Stomach smooth muscle (tissue), 2 donors: ENCODE results near the gene AHNAK2.

Source experiments
- H3K27ac ChIP-seq: one replicate; pipeline ENCODE4 v1.7.0; 2013; ENCODE audit warnings: mild to moderate bottlenecking, low read length, inconsistent platforms
- H3K27me3 ChIP-seq, 2 donors: one replicate each; pipeline ENCODE4 v1.7.0; 2013; ENCODE audit warnings: low read length in 2 of 2; ENCODE audit not compliant: insufficient read depth in 2 of 2, control insufficient read depth in 1 of 2
- H3K36me3 ChIP-seq, 2 donors: one replicate each; pipeline ENCODE4 v1.7.0; 2013; ENCODE audit warnings: low read length in 2 of 2; ENCODE audit not compliant: control insufficient read depth in 2 of 2, insufficient read depth in 2 of 2
- H3K4me1 ChIP-seq: one replicate; pipeline ENCODE4 v1.7.0; 2013; ENCODE audit warnings: low read length; ENCODE audit not compliant: control insufficient read depth, insufficient read depth
- H3K4me3 ChIP-seq, 2 donors: one replicate each; pipeline ENCODE4 v1.7.0; 2013; ENCODE audit warnings: low read length in 2 of 2
- H3K9ac ChIP-seq, 2 donors: one replicate each; pipeline ENCODE4 v1.7.0; 2013; ENCODE audit warnings: low read length in 2 of 2, mild to moderate bottlenecking in 1 of 2
- H3K9me3 ChIP-seq, 2 donors: one replicate each; pipeline ENCODE4 v1.7.0; 2013; ENCODE audit warnings: low read length in 2 of 2; ENCODE audit not compliant: control insufficient read depth in 2 of 2
- donor health status: healthy.
- donor health status: Pancreatic carcinoma.

AHNAK2 gene

DNA sequence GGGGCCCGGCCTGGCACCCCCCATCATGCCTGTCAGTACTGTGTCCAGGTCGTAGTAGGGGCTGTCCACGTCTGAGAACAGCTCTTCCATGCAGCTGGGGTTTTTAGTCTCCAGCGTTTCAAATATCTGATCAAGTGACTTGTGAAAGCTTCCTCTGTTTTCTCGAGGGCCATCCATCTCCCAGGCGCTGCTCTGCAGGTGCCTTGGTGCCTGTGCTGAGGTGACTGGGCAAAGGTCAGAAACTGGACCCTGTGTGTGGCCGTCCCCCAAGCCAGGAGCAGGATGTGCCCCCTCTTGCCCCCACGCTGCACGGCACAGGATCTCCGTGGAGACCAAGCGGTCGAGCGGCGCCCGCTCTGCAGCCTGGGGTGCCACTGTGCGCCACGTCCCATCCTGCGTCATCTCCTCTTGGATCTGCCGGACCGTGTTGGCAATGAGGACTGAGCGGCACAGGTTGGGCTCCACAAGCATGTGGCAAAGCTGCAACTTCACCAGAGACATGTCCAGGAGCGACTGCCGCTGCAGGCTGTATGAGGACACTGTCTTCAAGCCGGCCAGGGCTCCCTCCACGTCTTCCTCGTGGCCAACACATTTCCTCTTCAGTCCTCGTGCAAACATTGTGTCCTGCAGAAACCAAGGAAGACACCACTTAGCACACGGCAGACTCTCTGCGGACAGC lies 33.3 kb upstream of the AHNAK2 start:
- H3K9ac ChIP-seq, result peak overlapping the region in 1 of 2 donors; percentile 5
- no peaks in the 10 kb centered on the region for H3K27me3 ChIP-seq
- H3K27ac ChIP-seq, result peak overlapping the region; percentile 75
- peaks cover 37% of the 10 kb centered on the region for H3K4me1 ChIP-seq
- H3K4me3 ChIP-seq, result peak overlapping the region in 1 of 2 donors; percentile 35
- H3K9me3 ChIP-seq, result no peaks in the 10 kb centered on the region
- H3K36me3 ChIP-seq, result peaks cover 3% of the 10 kb centered on the region in 2 donors

DNA sequence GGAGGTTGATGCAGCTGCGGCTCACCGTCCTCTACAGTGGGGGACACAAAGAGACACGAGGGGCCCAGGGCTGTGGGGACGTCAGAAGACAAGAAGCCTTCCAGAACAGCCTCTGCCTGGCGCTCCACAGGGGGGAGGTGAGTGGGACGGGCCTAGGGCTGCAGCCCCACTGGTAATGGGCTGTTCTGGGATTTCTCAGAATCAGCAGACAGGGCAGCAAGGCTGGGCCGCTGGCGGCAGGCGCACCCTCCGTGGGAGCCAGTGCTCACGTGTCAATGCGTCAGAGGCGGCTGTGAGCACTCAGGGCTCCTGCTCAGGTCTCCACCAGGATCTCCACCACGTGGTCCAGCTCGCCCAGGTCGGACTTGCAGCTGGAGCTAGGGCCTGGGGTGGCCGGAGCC lies 32.7 kb upstream of the AHNAK2 start:
- H3K27me3 ChIP-seq, result no peaks in the 10 kb centered on the region
- peak overlapping the region; percentile 75 for H3K27ac ChIP-seq
- no peak overlapping the region for H3K4me3 ChIP-seq
- no peak overlapping the region for H3K9ac ChIP-seq
- H3K9me3 ChIP-seq, result no peaks in the 10 kb centered on the region
- peaks cover 37% of the 10 kb centered on the region for H3K4me1 ChIP-seq
- H3K36me3 ChIP-seq, result peaks cover 3% of the 10 kb centered on the region in 2 donors

DNA sequence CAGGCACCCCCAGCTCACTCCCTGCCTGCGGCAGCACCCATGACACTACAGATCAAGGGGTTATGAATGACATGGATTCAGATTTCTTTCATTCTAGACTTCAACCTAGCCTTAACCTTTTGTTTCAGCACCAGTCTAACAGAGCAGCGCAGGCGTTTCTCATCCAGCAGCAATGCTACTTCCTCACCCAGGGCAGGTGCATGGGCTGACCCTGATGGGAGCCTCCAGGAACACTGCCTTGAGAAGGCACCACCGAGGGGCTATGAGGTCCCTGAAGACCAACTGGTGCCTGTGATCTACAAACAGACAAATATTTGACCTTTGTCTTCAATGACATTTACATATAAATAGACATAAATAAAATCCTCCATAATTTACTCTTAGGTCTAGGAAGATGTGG lies 31.9 kb upstream of the AHNAK2 start:
- Histone ChIP-seq H3K36me3 (peaks cover 3% of the 10 kb centered on the region in 2 donors), H3K9ac (no peak overlapping the region), H3K4me1 (peaks cover 37% of the 10 kb centered on the region), H3K27me3 (no peaks in the 10 kb centered on the region), H3K27ac (peak overlapping the region; percentile 75), H3K9me3 (no peaks in the 10 kb centered on the region), H3K4me3 (no peak overlapping the region)

DNA sequence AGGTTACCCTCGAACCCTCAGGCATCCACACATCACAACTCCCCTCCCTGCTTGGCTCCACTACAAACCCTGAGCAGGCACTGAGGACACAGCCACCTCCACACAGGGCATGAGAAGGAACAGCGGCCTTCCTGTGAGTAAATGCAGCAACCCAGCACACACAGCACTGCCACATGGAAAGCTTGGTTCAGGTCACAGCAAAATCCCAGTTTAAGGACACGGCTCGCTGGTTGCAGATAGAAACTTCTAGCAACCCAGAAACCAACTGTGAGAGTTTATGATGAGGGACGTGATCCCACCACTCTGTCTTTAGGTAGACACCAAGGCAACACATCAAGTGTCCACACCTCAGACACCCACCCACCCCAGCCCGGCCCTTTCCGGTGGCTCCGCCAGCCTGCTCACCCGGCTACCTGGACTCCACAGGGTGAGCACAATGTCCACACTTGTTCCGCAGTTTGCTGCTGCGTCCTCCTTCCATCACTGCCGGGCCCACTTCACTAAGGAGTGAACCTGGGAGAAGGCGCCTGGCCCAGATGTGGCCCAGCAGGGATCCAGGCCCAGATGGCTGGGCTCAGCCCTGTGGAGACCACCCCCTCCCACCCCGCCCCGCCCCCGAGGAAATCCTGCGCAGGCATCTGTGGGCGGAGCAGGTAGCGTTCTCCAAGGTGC lies 29.6 kb upstream of the AHNAK2 start:
- no peaks in the 10 kb centered on the region for H3K27me3 ChIP-seq

DNA sequence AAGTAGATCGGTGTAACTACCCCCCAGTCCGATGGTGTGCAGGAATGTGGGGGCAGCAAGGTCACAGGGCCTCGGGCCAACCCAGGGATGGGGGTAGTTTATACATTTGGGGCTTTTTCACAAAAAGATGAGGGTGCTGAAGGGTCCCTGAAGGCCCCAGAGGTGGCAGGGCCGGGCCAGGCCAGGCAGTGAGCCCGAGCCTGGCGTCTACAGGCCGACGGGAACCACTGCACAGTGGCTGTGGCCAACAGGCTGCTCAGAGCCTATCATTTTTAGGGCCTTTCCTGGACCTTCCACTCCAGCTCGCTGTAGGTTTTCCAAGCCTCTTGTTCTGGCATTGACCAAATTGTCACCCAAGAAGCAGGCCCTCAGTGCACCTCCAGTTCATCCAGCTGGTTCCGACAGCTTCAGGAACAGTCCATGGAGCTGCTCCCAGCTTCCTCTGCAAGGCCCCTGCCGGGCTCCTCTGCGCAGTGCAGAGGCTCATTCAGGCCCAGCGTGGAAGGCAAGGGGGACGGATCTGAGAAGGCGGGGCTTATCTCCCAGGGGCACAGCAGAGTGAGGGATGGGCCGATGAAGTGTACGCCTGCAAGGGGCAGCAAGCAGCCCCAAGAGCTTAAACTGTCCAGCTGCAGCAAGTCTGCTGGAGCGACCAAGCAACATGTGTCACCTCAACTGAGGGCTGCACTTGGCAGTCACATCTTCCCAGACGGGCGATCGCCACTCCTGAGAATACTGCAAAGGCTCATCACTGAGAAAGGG lies 28.8 kb upstream of the AHNAK2 start:
- Histone ChIP-seq H3K9ac (no peak overlapping the region), H3K36me3 (peaks cover 3% of the 10 kb centered on the region in 2 donors), H3K27me3 (no peaks in the 10 kb centered on the region), H3K4me3 (no peak overlapping the region), H3K27ac (no peak overlapping the region), H3K9me3 (no peaks in the 10 kb centered on the region), H3K4me1 (peaks cover 20% of the 10 kb centered on the region)

More for the DNA sequence above, 29.6 kb upstream of the AHNAK2 start:
- H3K9me3 ChIP-seq, result no peaks in the 10 kb centered on the region
- H3K4me3 ChIP-seq, result no peak overlapping the region
- H3K36me3 ChIP-seq, result peaks cover 3% of the 10 kb centered on the region in 2 donors
- H3K27ac ChIP-seq, result no peak overlapping the region
- H3K9ac ChIP-seq, result no peak overlapping the region
- peaks cover 27% of the 10 kb centered on the region for H3K4me1 ChIP-seq

DNA sequence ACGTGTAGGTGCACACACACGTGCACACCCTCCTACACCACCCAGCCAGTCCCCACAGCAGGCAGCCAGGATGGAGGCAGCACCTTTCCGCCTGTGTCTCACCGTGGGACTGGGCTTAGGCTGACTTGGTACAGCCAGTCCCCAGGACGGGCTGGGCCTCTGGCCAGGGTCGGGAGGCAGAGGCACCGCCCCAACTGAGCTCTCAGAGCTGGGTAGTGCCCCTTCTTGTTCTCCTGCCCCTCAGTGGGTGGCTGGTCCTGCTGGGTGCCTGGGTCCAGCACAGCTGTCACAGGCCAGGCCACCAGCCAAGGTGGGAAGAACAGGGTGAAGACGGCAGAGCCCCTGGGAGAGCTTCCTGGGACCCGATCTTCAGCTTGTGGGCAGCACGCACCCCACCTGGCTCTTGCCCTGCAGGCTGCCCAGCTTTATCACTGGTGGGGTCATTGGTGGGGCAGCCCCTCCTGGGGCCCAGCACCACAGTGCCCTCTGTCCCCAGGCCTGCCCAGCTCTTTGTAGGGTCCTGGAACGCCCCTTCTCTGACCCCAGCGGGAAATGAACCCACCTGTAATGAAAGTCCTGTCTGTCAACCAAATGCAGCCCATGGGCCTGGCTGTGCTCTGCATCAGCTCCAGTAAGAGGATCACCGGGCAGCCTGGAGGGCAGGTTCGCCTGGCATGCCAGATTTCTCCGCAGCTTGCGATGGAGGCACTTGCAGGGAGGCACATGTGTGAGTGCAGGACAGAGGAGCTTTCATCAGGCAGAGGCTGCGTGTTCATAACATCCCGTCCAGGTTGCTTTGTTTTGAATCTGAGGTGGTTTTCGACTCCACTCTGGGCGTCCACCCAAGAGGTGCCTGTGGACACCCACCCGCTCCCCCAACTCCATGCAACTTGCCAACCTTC lies 28.0 kb upstream of the AHNAK2 start:
- no peak overlapping the region for H3K9ac ChIP-seq

DNA sequence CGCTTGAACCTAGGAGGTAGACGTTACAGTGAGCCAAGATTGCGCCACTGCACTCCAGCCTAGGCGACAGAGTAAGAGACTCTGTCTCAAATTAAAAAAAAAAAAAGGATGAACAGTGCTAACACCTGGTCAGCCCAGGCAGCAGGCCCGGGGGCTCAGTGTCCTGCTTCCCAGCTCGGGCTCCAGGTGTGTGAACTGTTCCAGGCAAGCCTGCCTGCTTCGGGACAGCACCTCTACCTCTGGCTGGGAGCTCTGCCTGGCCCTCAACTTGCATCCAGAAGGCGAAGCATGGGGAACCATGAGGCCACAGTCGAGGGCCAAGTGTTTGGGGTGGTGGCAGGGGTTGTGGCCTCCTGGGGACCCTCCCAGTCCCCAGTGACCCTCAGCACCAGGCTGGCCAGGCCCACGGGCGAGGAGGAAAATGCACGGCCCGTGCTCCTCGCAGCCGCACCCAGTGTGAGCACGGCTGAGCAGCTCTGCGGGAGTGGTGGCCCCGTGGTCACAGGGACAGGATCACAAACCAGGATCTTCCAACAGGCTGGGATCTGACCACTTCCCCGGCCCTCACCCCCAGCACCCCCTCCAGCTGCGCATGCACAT lies 27.3 kb upstream of the AHNAK2 start:
- H3K27me3 ChIP-seq, result no peaks in the 10 kb centered on the region
- H3K9ac ChIP-seq, result no peak overlapping the region
- no peaks in the 10 kb centered on the region for H3K9me3 ChIP-seq
- no peak overlapping the region for H3K4me3 ChIP-seq
- peaks cover 5% of the 10 kb centered on the region for H3K4me1 ChIP-seq
- H3K36me3 ChIP-seq, result peaks cover 0 to 3% of the 10 kb centered on the region in 2 donors
- H3K27ac ChIP-seq, result no peak overlapping the region

More for the DNA sequence above, 28.0 kb upstream of the AHNAK2 start:
- no peaks in the 10 kb centered on the region for H3K9me3 ChIP-seq
- H3K27ac ChIP-seq, result no peak overlapping the region
- no peaks in the 10 kb centered on the region for H3K27me3 ChIP-seq
- peaks cover 11% of the 10 kb centered on the region for H3K4me1 ChIP-seq
- no peak overlapping the region for H3K4me3 ChIP-seq
- peaks cover 3% of the 10 kb centered on the region in 2 donors for H3K36me3 ChIP-seq

DNA sequence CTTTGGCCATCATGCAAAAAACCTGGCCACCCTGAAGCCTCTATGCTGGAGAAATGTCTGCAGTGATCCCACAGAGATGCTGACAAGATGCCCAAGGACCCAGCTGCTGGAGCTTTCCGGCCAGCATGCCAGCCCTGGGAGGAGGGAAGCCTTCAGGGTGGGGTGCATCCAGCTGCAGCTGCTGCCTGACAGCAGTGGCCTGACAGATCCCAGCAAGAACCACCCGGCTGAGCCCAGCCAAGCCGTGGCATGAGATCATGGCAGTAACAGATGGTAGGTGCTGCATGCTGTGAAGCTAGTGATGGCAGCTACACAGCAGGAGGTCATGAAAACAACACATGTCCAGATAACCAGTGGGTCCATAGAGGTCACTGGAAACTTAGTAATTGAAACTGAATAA lies 21.2 kb upstream of the AHNAK2 start:
- Histone ChIP-seq H3K27me3 (no peaks in the 10 kb centered on the region), H3K9ac (no peak overlapping the region), H3K9me3 (no peaks in the 10 kb centered on the region), H3K4me1 (no peaks in the 10 kb centered on the region), H3K27ac (no peak overlapping the region), H3K4me3 (no peak overlapping the region), H3K36me3 (peaks cover 4 to 7% of the 10 kb centered on the region in 2 donors)

DNA sequence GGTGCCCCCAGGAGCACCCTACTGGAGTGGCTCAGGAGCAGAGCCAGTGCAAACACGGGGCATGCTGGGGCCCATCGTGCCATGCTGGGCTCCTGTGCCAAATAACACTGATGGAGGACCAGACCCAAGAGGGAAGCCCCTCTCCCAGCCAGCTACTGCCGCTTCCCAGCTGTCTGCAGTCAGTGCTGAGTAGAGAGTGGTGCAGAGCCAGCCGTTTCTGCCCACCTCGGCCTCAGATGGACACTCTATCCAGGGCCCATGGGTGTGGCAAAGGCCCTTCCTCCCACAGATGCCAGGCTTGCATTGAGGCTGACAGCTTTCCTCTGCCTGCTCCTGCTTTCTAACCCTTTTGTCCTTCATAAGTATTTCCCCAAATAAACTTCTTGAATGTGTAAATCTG lies 20.6 kb upstream of the AHNAK2 start:
- H3K36me3 ChIP-seq, result peaks cover 4 to 8% of the 10 kb centered on the region in 2 donors

DNA sequence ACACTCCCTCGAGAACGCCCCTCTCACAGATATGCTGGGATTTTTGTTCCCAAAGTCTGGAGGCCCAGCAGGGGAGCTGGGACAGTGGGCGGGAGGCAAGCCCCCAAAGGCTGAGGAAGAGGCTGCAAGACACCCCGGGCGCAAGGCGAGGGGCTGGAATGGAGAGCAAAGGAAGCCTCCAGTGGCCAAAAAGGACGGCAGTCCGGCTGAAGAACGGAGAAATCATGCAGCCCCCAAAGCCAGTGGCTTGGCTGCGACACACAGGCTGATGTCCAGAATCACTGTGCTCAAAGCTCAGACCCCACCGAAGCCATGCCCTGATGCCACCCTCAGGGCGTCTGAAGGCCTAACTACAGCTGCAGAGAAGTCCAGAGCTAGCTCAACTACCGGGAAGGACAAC lies 18.3 kb upstream of the AHNAK2 start:
- no peaks in the 10 kb centered on the region for H3K4me1 ChIP-seq
- no peak overlapping the region for H3K9ac ChIP-seq
- H3K27me3 ChIP-seq, result no peaks in the 10 kb centered on the region
- no peaks in the 10 kb centered on the region for H3K9me3 ChIP-seq
- H3K4me3 ChIP-seq, result no peak overlapping the region
- H3K36me3 ChIP-seq, result peaks cover 6 to 21% of the 10 kb centered on the region in 2 donors
- no peak overlapping the region for H3K27ac ChIP-seq

More for the DNA sequence above, 20.6 kb upstream of the AHNAK2 start:
- Histone ChIP-seq H3K9ac (no peak overlapping the region), H3K4me3 (no peak overlapping the region), H3K9me3 (no peaks in the 10 kb centered on the region), H3K4me1 (no peaks in the 10 kb centered on the region), H3K27me3 (no peaks in the 10 kb centered on the region), H3K27ac (no peak overlapping the region)
